ENCODE results near the gene PNMT.

Gene PNMT

GRCh38 chr17:39667945-39668924, at the start of gene PNMT:
PNMT (plus strand) TSS chr17:39668453; CDS start chr17:39668476, 23 bp downstream.
- TF ChIP-seq CTCF (IDR thresholded peaks at IDR 0.05; ENCODE audit: extremely low read depth, missing control alignments) = peak; percentile 50
- DNase-seq (ENCODE audit: low spot score) = peak; percentile 89

GRCh38 chr17:39618956-39619785, 49.1 kb upstream of the PNMT start:
- no peak for DNase-seq (ENCODE audit: low spot score)
- TF ChIP-seq CTCF (IDR thresholded peaks at IDR 0.05; ENCODE audit: extremely low read depth, missing control alignments) = no peak

- no peak for DNase-seq (ENCODE audit: low spot score)
- no peak for TF ChIP-seq CTCF (IDR thresholded peaks at IDR 0.05; ENCODE audit: extremely low read depth, missing control alignments)
Measured at GRCh38 chr17:39619786-39620101, 48.5 kb upstream of the PNMT start.

GRCh38 chr17:39621523-39622379, 46.5 kb upstream of the PNMT start:
- peak; percentile 100 for TF ChIP-seq CTCF (IDR thresholded peaks at IDR 0.05; ENCODE audit: extremely low read depth, missing control alignments)
- peak; percentile 93 for DNase-seq (ENCODE audit: low spot score)

GRCh38 chr17:39622380-39623006, 45.8 kb upstream of the PNMT start:
- DNase-seq (ENCODE audit: low spot score) = no peak
- TF ChIP-seq CTCF (IDR thresholded peaks at IDR 0.05; ENCODE audit: extremely low read depth, missing control alignments) = no peak

- peak; percentile 84 for TF ChIP-seq CTCF (IDR thresholded peaks at IDR 0.05; ENCODE audit: extremely low read depth, missing control alignments)
- DNase-seq (ENCODE audit: low spot score) = peak; percentile 87
Measured at GRCh38 chr17:39623356-39623950, 44.8 kb upstream of the PNMT start.
